Measurements from ENCODE around the gene NOP14. TPM values are rescaled to one million over a fixed set of nuclear protein-coding genes. Genes with fewer than 3 reads are reported as not detected.

The NOP14 gene
- total RNA-seq, 3 donors from 2014 or later: 18.2 to 23.8 (median 23.5) TPM

- no peak overlapping the region for H3K4me3 ChIP-seq
- no peak for DNase-seq
- ATAC-seq: no peak
- H3K9me3 ChIP-seq: no peaks in the 10 kb centered on the region
- peaks cover 3% of the 10 kb centered on the region for H3K36me3 ChIP-seq (ENCODE audit: low read depth)
- intact Hi-C loops (cut with DNase I, micrococcal nuclease): loop anchor here in 1 of 2 donors (10.0 kb wide), 1 partner anchor 180 kb away; no protein-coding TSS in a partner anchor
- H3K4me1 ChIP-seq (ENCODE audit: low read depth): peaks cover 7% of the 10 kb centered on the region
- no peak for TF ChIP-seq CTCF (IDR thresholded peaks at IDR 0.05)
Observed at GRCh38 chr4:2944586-2945526, 18.4 kb downstream of the NOP14 start.

GRCh38 chr4:2944091-2944482 is 19.1 kb downstream of the NOP14 start:
- Histone ChIP-seq H3K9me3 (no peaks in the 10 kb centered on the region), H3K4me1 (ENCODE audit: low read depth) (peaks cover 7% of the 10 kb centered on the region), H3K4me3 (no peak overlapping the region), H3K36me3 (ENCODE audit: low read depth) (peaks cover 3% of the 10 kb centered on the region)
- DNase-seq (peak in 1 of 3 donors; percentile 43), ATAC-seq (no peak)
- intact Hi-C loops (cut with DNase I, micrococcal nuclease): loop anchor here in 1 of 2 donors (10.0 kb wide), 1 partner anchor 179 kb away; no protein-coding TSS in a partner anchor
- TF ChIP-seq CTCF (IDR thresholded peaks at IDR 0.05): no peak

DNA sequence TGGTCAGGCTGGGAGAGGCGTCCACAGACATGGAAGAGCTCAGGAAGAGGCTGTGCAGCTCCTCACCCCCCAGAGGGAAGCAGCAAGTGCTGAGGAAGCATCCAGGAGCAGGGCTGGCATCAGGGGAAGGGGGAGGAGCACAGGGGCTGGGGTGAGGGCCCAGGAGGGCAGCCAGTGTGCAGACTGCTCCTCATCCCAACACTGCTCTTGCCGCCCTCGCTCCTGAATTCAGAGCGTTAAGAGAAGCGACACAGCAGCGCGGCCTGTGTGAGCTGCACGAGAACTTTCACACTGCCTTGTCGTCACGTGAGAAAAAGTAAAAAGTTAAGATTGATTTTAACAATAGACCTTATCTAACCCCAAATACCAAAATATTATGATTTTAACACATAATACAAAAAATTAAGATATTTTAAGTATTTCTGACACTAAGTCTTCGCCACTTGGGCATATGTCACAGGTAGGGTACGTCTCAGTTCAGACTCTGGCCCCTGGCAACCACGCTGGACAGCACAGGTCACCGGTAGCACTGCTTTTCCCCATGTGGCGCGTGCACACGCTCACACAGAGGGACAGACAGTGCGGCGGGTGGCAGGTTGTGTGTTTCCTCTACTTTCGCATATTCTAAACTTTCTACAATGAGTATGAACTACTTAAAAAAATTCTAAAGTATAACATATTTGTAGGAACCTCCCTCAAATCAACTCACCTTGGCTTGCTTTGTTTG is 19.7 kb downstream of the NOP14 start:
- DNase-seq (peak in 1 of 3 donors; percentile 44), ATAC-seq (no peak)
- peaks cover 7% of the 10 kb centered on the region for H3K4me1 ChIP-seq (ENCODE audit: low read depth)
- no peak overlapping the region for H3K4me3 ChIP-seq
- no peak for TF ChIP-seq CTCF (IDR thresholded peaks at IDR 0.05)
- intact Hi-C loops (cut with DNase I, micrococcal nuclease): loop anchor here in 1 of 2 donors (10.0 kb wide), 1 partner anchor 179 kb away; no protein-coding TSS in a partner anchor
- H3K36me3 ChIP-seq (ENCODE audit: low read depth): peaks cover 3% of the 10 kb centered on the region
- H3K9me3 ChIP-seq: no peaks in the 10 kb centered on the region

GRCh38 chr4:2942532-2943363 is 20.5 kb downstream of the NOP14 start:
- Histone ChIP-seq H3K4me1 (ENCODE audit: low read depth) (peaks cover 7% of the 10 kb centered on the region), H3K9me3 (no peaks in the 10 kb centered on the region), H3K36me3 (ENCODE audit: low read depth) (peaks cover 3% of the 10 kb centered on the region), H3K4me3 (no peak overlapping the region)
- ATAC-seq (peak; percentile 94), DNase-seq (peak; percentile 80 to 89 (median 87))
- TF ChIP-seq CTCF (IDR thresholded peaks at IDR 0.05): no peak
- intact Hi-C loops (cut with DNase I, micrococcal nuclease): loop anchor here in 1 of 2 donors (10.0 kb wide), 1 partner anchor 178 kb away; no protein-coding TSS in a partner anchor

DNA sequence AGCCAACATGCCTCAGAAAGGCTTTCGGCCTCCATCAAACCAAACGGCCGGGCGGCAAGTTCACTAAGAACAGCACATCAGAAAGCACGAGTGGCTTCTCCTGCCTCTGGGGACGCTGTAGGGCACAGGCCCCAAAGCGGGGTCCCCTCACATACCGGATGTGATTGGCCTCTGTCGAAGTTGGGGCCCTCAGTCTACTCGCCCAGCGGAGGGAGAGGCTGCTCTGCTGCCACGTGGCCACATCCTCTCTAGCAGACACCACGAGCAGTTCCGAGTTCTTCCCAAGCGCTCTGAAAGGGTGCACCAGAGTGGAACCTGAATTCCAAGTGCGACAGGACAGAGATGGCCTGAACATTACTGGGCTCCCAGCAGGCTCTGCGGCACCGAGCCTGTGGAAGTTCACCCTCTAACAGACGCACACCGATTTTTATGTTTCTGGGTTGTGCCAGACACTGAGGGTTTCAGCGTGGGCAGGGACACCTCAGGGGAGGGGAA is 21.1 kb downstream of the NOP14 start:
- Histone ChIP-seq H3K9me3 (no peaks in the 10 kb centered on the region), H3K4me1 (ENCODE audit: low read depth) (peaks cover 7% of the 10 kb centered on the region), H3K4me3 (no peak overlapping the region), H3K36me3 (ENCODE audit: low read depth) (peaks cover 3% of the 10 kb centered on the region)
- intact Hi-C loops (cut with DNase I, micrococcal nuclease): loop anchor here in 1 of 2 donors (10.0 kb wide), 1 partner anchor 177 kb away; no protein-coding TSS in a partner anchor
- TF ChIP-seq CTCF (IDR thresholded peaks at IDR 0.05): no peak
- ATAC-seq (peak; percentile 1), DNase-seq (peak in 1 of 3 donors; percentile 46)

Measured in mucosa of descending colon (tissue), 3 donors.